SK-N-SH (cell line): ENCODE measurements around the gene HPS6. TPM values are rescaled to one million over a fixed set of nuclear protein-coding genes. Genes with fewer than 3 reads are reported as not detected.

Experiments
- CTCF ChIA-PET: fragments of 300-600, 350-600 bp; formaldehyde crosslinking; extraction: SDS; loops from one replicate; lab custom pipeline; 2021; lab: Yijun Ruan, JAX
- POLR2A ChIA-PET: fragments of 350-600 bp; sonication (Branson Sonifier 250); formaldehyde crosslinking; extraction: SDS; loops from one replicate; lab custom pipeline; 2020; ENCODE audit warnings: antibody characterized with exemption, inconsistent platforms; lab: Yijun Ruan, JAX
- DNase-seq: peaks from one replicate; pipeline ENCODE4 v3.0.0; 2012
- H2AFZ ChIP-seq: fragments of 200-600 bp; sonication (generic); 2 replicates; pipeline ENCODE4 v1.8.1; 2016; ENCODE audit warnings: antibody characterized with exemption, mild to moderate bottlenecking, low read depth
- H3F3A ChIP-seq: fragments of 200-600 bp; sonication (generic); replicated peaks from 2 replicates; pipeline ENCODE3; 2016; ENCODE audit warnings: antibody characterized with exemption, mild to moderate bottlenecking; ENCODE audit not compliant: insufficient read depth
- H3K27ac ChIP-seq, 2 experiments: fragments of 200-500 bp in 1 of 2; fragments of 200-600 bp in 1 of 2; sonication (Bioruptor generic) in 1 of 2; sonication (generic), shearing (Covaris generic) in 1 of 2; 2 replicates each; pipeline versions ENCODE4 v1.5.1 to v1.6.1; 2014 to 2016; ENCODE audit warnings: low read depth in 2 of 2, inconsistent platforms in 1 of 2, low read length in 1 of 2, mild to moderate bottlenecking in 1 of 2, mixed read lengths in 1 of 2
- H3K27me3 ChIP-seq: fragments of 200-600 bp; sonication (generic), shearing (Covaris generic); 2 replicates; pipeline ENCODE4 v1.6.1; 2016; ENCODE audit warnings: mixed run types; ENCODE audit not compliant: insufficient read depth
- H3K36me3 ChIP-seq, 2 experiments: fragments of 200-500 bp in 1 of 2; fragments of 200-600 bp in 1 of 2; sonication (Bioruptor generic) in 1 of 2; sonication (generic) in 1 of 2; replicated peaks in 1 of 2; 2 replicates each; pipeline versions ENCODE3 to v1.5.1; 2014 to 2016; ENCODE audit warnings: low read length in 1 of 2, mild to moderate bottlenecking in 1 of 2; ENCODE audit not compliant: insufficient read depth in 2 of 2, control insufficient read depth in 1 of 2
- H3K4me1 ChIP-seq, 2 experiments: fragments of 200-500 bp in 1 of 2; fragments of 200-600 bp in 1 of 2; sonication (Bioruptor generic) in 1 of 2; sonication (generic), shearing (Covaris generic) in 1 of 2; 2 replicates each; pipeline versions ENCODE4 v1.5.1 to v1.6.1; 2014 to 2016; ENCODE audit warnings: low read depth in 1 of 2, low read length in 1 of 2, mixed run types in 1 of 2; ENCODE audit not compliant: insufficient read depth in 2 of 2, control insufficient read depth in 1 of 2
- H3K4me2 ChIP-seq: fragments of 200-600 bp; sonication (generic), shearing (Covaris generic); 2 replicates; pipeline ENCODE4 v1.6.1; 2017; ENCODE audit warnings: mixed run types
- H3K4me3 ChIP-seq, 2 experiments: fragments of 200-500 bp in 1 of 2; fragments of 200-600 bp in 1 of 2; sonication (Bioruptor generic) in 1 of 2; sonication (generic), shearing (Covaris generic) in 1 of 2; 2 replicates each; pipeline versions ENCODE4 v1.5.1 to v1.8.1; 2014 to 2016; ENCODE audit warnings: low read depth in 2 of 2, inconsistent platforms in 1 of 2, low read length in 1 of 2, mild to moderate bottlenecking in 1 of 2, mixed read lengths in 1 of 2, moderate library complexity in 1 of 2
- H3K79me2 ChIP-seq: fragments of 200-600 bp; sonication (generic); 2 replicates; pipeline ENCODE4 v1.8.1; 2017; ENCODE audit warnings: mild to moderate bottlenecking; ENCODE audit not compliant: insufficient read depth
- H3K9ac ChIP-seq: fragments of 200-600 bp; sonication (generic); 2 replicates; pipeline ENCODE4 v1.6.1; 2017; ENCODE audit warnings: mixed run types
- H3K9me2 ChIP-seq: fragments of 200-600 bp; sonication (generic); 2 replicates; pipeline ENCODE4 v1.6.1; 2017; ENCODE audit warnings: mixed run types
- H3K9me3 ChIP-seq: fragments of 200-600 bp; sonication (generic); 2 replicates; pipeline ENCODE4 v1.6.1; 2017; ENCODE audit warnings: mixed run types, mild to moderate bottlenecking, moderate library complexity
- H4K20me1 ChIP-seq: fragments of 200-600 bp; sonication (generic); 2 replicates; pipeline ENCODE4 v1.6.1; 2017; ENCODE audit warnings: mild to moderate bottlenecking, mixed run types; ENCODE audit not compliant: insufficient read depth
- ELF1 ChIP-seq: IDR thresholded peaks from 2 replicates; pipeline ENCODE4 v1.4.0; 2012
- FOSL2 ChIP-seq: IDR thresholded peaks from 2 replicates; pipeline ENCODE4 v1.4.0; 2012; ENCODE audit warnings: low read depth, mild to moderate bottlenecking, moderate library complexity, borderline replicate concordance
- FOXM1 ChIP-seq: IDR thresholded peaks from 2 replicates; pipeline ENCODE4 v1.4.0; 2012; ENCODE audit warnings: low read depth, mild to moderate bottlenecking
- GABPA ChIP-seq: IDR thresholded peaks from 2 replicates; pipeline ENCODE4 v1.4.0; 2012; ENCODE audit warnings: low read depth, mild to moderate bottlenecking
- GATA2 ChIP-seq: sonication (generic); formaldehyde crosslinking; IDR thresholded peaks from 2 replicates; pipeline ENCODE4 v1.5.0; 2020; ENCODE audit warnings: mild to moderate bottlenecking, missing genetic modification reagents
- JUND ChIP-seq: IDR thresholded peaks from 2 replicates; pipeline ENCODE4 v1.4.0; 2012
- MAX ChIP-seq: IDR thresholded peaks from 2 replicates; pipeline ENCODE4 v1.4.0; 2012; ENCODE audit warnings: low read depth
- MXI1 ChIP-seq: IDR thresholded peaks from 2 replicates; pipeline ENCODE4 v1.6.1; 2012; ENCODE audit warnings: mild to moderate bottlenecking, low read depth, low read length, improper control_type of control experiment
- NFIC ChIP-seq: IDR thresholded peaks from 2 replicates; pipeline ENCODE4 v1.4.0; 2012; ENCODE audit warnings: borderline replicate concordance
- POLR2AphosphoS5 ChIP-seq: IDR thresholded peaks from 2 replicates; pipeline ENCODE4 v1.6.1; 2012; ENCODE audit warnings: low read depth, low read length
- RAD21 ChIP-seq: IDR thresholded peaks from 2 replicates; pipeline ENCODE4 v1.6.1; 2012; ENCODE audit warnings: mild to moderate bottlenecking, low read length
- RCOR1 ChIP-seq: fragments of 150-350 bp; IDR thresholded peaks from 2 replicates; pipeline ENCODE4 v1.6.1; 2017; ENCODE audit warnings: antibody characterized with exemption, low read length
- RFX5 ChIP-seq: IDR thresholded peaks from 2 replicates; pipeline ENCODE4 v1.6.1; 2012; ENCODE audit warnings: mild to moderate bottlenecking, improper control_type of control experiment, low read length
- RXRA ChIP-seq: IDR thresholded peaks from 2 replicates; pipeline ENCODE4 v1.4.0; 2012; ENCODE audit warnings: low read depth, mild to moderate bottlenecking, borderline replicate concordance
- SIN3A ChIP-seq: IDR thresholded peaks from 2 replicates; pipeline ENCODE4 v1.6.1; 2012; ENCODE audit warnings: low read depth, mild to moderate bottlenecking, low read length, moderate library complexity, borderline replicate concordance
- SMC3 ChIP-seq: IDR thresholded peaks from 2 replicates; pipeline ENCODE4 v1.6.1; 2012; ENCODE audit warnings: low read depth, low read length, improper control_type of control experiment
- TCF12 ChIP-seq: IDR thresholded peaks from 2 replicates; pipeline ENCODE4 v1.4.0; 2012
- TEAD4 ChIP-seq: IDR thresholded peaks from 2 replicates; pipeline ENCODE4 v1.4.0; 2012; ENCODE audit warnings: mild to moderate bottlenecking, borderline replicate concordance; ENCODE audit not compliant: insufficient read depth
- YY1 ChIP-seq: IDR thresholded peaks from 2 replicates; pipeline ENCODE4 v1.4.0; 2012; ENCODE audit warnings: low read depth, mild to moderate bottlenecking
- WGBS: methylation state at CpG from one replicate; pipeline ENCODE4 v1.1.6; 2017; ENCODE audit warnings: low lambda C conversion rate; 5-methylcytosine and 5-hydroxymethylcytosine counted together
- polyA plus RNA-seq, 3 experiments: library from polyadenylated mRNA; depleted of rRNA; stranded (reverse); fragments of >200 nt; gene quantifications; 2 replicates each; pipeline ENCODE4 v1.2.3, GENCODE V29; 2012
- TF ChIP-seq, protein P1 (sequence below): IDR thresholded peaks from 2 replicates; pipeline ENCODE4; 2012
- TF ChIP-seq, protein P2 (sequence below): IDR thresholded peaks from 2 replicates; pipeline ENCODE4 v1.4.0; 2012; ENCODE audit warnings: low read depth, borderline replicate concordance

The HPS6 gene
- polyA plus RNA-seq, 1 of the 3 experiments (the other 2 are of a cell fraction), result 7.8 TPM

DNA sequence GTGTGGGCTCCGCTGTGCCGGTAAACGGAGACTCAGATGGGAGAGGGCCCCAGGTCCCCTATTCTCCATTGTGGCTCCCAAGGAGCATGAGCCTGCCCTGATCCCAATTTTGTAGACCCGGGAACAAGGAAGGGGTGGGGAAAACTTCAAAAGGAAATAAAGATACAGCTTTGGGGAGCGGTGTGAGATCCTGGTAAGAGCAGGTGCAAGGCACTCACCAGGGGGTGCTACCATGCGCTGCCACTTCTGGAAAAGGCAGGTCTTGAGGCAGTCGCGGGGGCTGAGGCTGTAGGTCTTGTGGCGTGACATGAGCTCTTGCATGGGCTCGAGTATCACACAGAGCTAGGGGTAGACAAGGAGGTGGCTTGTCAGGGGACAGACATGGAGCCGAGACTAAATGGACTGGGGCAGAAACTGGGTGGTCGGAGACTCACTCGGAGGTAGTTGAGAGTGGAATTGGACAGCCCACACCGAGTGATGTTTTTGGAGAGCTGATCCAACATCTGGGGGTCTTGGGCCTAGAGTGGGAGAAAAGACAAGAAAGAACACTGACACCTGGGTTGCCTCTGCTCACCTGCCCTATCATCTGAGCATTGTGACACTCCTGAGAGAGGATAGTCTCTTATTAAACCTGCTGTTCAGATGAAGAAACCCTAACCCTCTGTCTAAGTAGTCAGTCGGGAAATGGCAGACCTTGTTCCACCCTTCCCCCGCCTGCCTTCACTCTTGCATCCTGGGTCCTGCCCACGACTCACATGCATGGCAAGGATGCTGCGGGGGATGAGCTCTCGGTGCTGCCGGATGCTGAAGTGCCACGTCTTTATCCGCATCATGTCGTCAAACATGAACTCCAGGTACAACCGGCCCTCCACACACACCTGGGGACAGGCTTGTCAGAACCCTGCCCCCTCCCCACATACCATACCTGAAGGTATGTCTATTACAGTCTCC, 44.3 kb downstream of the HPS6 start:
- 92% methylated on average over 24 of the region's 24 CpGs for WGBS
- Histone ChIP-seq H3K79me2 (peaks cover 34% of the 10 kb centered on the region), H3K4me2 (no peak overlapping the region), H4K20me1 (peaks cover 57% of the 10 kb centered on the region), H3K36me3 (peaks cover 42 to 58% of the 10 kb centered on the region in 2 experiments), H2AFZ (no peak overlapping the region), H3K9me2 (no peaks in the 10 kb centered on the region), H3K4me1 (peaks cover 5 to 14% of the 10 kb centered on the region in 2 experiments; a peak in 3 of 4 replicates), H3K9me3 (no peaks in the 10 kb centered on the region), H3K27ac (no peak overlapping the region), H3F3A (peaks cover 4% of the 10 kb centered on the region), H3K4me3 (no peak overlapping the region), H3K9ac (no peak overlapping the region), H3K27me3 (no peaks in the 10 kb centered on the region)
- CTCF ChIA-PET, result interaction anchor here (1.4 to 1.6 kb wide), 2 partner anchors 37 to 121 kb away, joined by 3 read pairs; no protein-coding TSS in a partner anchor
- no peak for DNase-seq
- TF ChIP-seq, protein P1, sequence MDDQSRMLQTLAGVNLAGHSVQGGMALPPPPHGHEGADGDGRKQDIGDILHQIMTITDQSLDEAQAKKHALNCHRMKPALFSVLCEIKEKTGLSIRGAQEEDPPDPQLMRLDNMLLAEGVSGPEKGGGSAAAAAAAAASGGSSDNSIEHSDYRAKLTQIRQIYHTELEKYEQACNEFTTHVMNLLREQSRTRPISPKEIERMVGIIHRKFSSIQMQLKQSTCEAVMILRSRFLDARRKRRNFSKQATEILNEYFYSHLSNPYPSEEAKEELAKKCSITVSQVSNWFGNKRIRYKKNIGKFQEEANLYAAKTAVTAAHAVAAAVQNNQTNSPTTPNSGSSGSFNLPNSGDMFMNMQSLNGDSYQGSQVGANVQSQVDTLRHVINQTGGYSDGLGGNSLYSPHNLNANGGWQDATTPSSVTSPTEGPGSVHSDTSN, result no peak
- TF ChIP-seq JUND (no peak), RAD21 (no peak), FOSL2 (no peak), RXRA (no peak), GATA2 (CRISPR knock-in tag) (no peak), ELF1 (no peak), TCF12 (no peak), NFIC (no peak), RFX5 (no peak), TEAD4 (no peak), FOXM1 (no peak), SIN3A (no peak)
- POLR2A ChIA-PET, result no interaction called here

DNA sequence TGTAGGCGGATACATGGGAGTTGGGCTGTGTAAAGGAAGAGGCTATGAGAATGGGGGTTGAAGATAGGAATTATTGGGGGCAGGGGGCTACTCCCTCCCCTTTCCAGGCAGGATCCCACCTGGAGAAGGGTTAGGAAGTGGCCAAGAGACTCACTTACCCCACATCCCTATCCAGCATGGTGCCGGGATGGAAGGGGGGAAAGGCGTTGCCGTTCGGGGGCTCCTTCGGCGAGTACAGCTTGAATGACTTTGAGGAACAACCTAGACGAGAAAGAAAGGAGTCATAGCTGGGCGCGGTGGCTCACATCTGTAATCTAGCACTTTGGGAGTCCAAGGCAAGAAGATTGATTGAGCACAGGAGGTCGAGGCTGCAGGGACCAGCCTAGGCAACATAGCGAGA, 46.1 kb downstream of the HPS6 start:
- no peak overlapping the region for H3K9ac ChIP-seq
- H3K9me3 ChIP-seq, result no peaks in the 10 kb centered on the region
- no peak overlapping the region for H3K4me2 ChIP-seq
- no peak overlapping the region for H3K27ac ChIP-seq
- H2AFZ ChIP-seq, result no peak overlapping the region
- H3F3A ChIP-seq, result peaks cover 7% of the 10 kb centered on the region
- ChIA-PET POLR2A (no interaction called here), CTCF (interaction anchor here (1.0 to 3.4 kb wide), 5 partner anchors 9 to 38 kb away, joined by 3 to 14 read pairs (median 3); partner anchors contain the start of gene PPRC1)
- peaks cover 57% of the 10 kb centered on the region for H4K20me1 ChIP-seq
- peaks cover 18 to 24% of the 10 kb centered on the region in 2 experiments for H3K4me1 ChIP-seq
- H3K4me3 ChIP-seq, result no peak overlapping the region
- peaks cover 42 to 54% of the 10 kb centered on the region in 2 experiments for H3K36me3 ChIP-seq
- H3K9me2 ChIP-seq, result no peaks in the 10 kb centered on the region
- no peaks in the 10 kb centered on the region for H3K27me3 ChIP-seq
- DNase-seq, result no peak
- TF ChIP-seq POLR2AphosphoS5 (no peak), RAD21 (no peak), FOXM1 (no peak), SMC3 (no peak), SIN3A (no peak), MXI1 (no peak), GABPA (no peak), GATA2 (CRISPR knock-in tag) (no peak), YY1 (no peak), MAX (no peak), TEAD4 (no peak), RCOR1 (no peak)
- TF ChIP-seq, protein P2, sequence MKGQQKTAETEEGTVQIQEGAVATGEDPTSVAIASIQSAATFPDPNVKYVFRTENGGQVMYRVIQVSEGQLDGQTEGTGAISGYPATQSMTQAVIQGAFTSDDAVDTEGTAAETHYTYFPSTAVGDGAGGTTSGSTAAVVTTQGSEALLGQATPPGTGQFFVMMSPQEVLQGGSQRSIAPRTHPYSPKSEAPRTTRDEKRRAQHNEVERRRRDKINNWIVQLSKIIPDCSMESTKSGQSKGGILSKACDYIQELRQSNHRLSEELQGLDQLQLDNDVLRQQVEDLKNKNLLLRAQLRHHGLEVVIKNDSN, result no peak
- peaks cover 49% of the 10 kb centered on the region for H3K79me2 ChIP-seq
- WGBS, result 96% methylated on average over 12 of the region's 12 CpGs
